Thoracic aorta (tissue), 2 donors: ENCODE measurements around the gene PXMP4. TPM values are rescaled to one million over a fixed set of nuclear protein-coding genes. Genes with fewer than 3 reads are reported as not detected.
A peak's percentile ranks its signal among the peaks of the same experiment; 100 is the strongest.

ENCODE experiments used
- ATAC-seq: fragments of 150-250 bp; one replicate; pipeline ENCODE4 v1.8.0; 2017; ENCODE audit warnings: low read depth; ENCODE audit not compliant: insufficient number of reproducible peaks, low FRiP score
- DNase-seq: peaks from one replicate; pipeline ENCODE4 v3.0.0-alpha.2; 2020; ENCODE audit warnings: low spot score
- H3K27ac ChIP-seq, 2 donors: fragments of 200-600 bp; sonication (generic); 1 replicate in 1 of 2; 2 replicates in 1 of 2; pipeline ENCODE4 v1.5.1; 2016; ENCODE audit warnings: mild to moderate bottlenecking in 2 of 2, moderate library complexity in 2 of 2
- H3K27me3 ChIP-seq: fragments of 200-600 bp; sonication (generic); replicated peaks from 2 replicates; pipeline ENCODE4 v1.6.0; 2016; ENCODE audit warnings: mild to moderate bottlenecking; ENCODE audit not compliant: insufficient read depth
- H3K36me3 ChIP-seq: fragments of 200-600 bp; sonication (generic); one replicate; pipeline ENCODE4 v1.5.1; 2016
- H3K4me1 ChIP-seq, 2 donors: fragments of 200-600 bp; sonication (generic); 1 replicate in 1 of 2; 2 replicates in 1 of 2; pipeline versions ENCODE4 v1.5.1 to v1.6.0; 2016; ENCODE audit warnings: low read depth in 2 of 2, mild to moderate bottlenecking in 1 of 2; ENCODE audit not compliant: control insufficient read depth in 1 of 2
- H3K4me3 ChIP-seq: fragments of 200-600 bp; sonication (generic); 2 replicates; pipeline ENCODE4 v1.5.1; 2016; ENCODE audit warnings: mild to moderate bottlenecking
- H3K9me3 ChIP-seq: fragments of 200-600 bp; sonication (generic); 2 replicates; pipeline ENCODE4 v1.5.1; 2016
- total RNA-seq, 2 donors: library from RNA; depleted of rRNA; stranded (reverse); fragments of >200 nt; gene quantifications; one replicate each; pipeline versions ENCODE4 v1.1.0 to v1.2.3, GENCODE V29; 2016
- TF ChIP-seq, protein P1 (sequence below): fragments of 200-600 bp; sonication (generic); IDR thresholded peaks from one replicate; pipeline ENCODE4 v1.5.1; 2019; ENCODE audit warnings: antibody characterized with exemption

The PXMP4 gene, protein sequence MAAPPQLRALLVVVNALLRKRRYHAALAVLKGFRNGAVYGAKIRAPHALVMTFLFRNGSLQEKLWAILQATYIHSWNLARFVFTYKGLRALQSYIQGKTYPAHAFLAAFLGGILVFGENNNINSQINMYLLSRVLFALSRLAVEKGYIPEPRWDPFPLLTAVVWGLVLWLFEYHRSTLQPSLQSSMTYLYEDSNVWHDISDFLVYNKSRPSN
- total RNA-seq: 1 to 10 TPM; 3.3 to 4.1 TPM

DNA sequence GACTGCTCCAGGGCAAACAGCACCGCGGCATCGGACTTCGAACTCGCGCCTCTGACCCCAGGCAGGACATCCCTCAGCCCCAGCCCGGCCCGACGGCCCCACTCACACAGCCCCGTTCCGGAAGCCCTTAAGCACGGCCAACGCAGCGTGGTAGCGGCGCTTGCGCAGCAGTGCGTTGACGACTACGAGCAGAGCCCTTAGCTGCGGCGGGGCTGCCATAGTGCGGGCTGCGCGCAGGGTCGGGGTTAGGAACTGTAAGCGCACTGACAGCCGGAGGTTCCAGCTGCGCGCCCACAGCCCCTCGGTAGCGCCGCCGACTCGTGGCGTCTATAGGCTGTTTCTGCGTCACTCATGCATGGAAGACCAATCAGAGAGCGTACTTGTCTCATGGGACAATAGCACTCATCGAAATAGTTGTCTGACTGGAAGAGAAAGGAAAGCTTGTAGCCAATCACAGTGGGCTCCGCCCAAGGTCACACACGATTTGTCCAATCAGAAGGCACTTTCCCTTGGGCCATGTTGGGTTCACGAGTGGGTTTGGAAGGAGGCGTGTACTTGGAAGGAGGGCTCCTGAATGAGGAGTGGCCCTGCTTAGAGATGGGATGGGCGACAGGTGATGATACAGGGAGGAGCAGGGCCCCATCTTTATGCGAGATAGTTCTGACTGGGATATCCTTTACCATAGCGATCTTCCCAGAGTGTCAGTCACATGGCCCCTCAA, at the start of gene PXMP4:
Gene PXMP4 (minus strand): TSS at position 322 of the 721 bp plus-strand sequence. CDS start 103 bp downstream, at position 219.
- TF ChIP-seq, protein P1, sequence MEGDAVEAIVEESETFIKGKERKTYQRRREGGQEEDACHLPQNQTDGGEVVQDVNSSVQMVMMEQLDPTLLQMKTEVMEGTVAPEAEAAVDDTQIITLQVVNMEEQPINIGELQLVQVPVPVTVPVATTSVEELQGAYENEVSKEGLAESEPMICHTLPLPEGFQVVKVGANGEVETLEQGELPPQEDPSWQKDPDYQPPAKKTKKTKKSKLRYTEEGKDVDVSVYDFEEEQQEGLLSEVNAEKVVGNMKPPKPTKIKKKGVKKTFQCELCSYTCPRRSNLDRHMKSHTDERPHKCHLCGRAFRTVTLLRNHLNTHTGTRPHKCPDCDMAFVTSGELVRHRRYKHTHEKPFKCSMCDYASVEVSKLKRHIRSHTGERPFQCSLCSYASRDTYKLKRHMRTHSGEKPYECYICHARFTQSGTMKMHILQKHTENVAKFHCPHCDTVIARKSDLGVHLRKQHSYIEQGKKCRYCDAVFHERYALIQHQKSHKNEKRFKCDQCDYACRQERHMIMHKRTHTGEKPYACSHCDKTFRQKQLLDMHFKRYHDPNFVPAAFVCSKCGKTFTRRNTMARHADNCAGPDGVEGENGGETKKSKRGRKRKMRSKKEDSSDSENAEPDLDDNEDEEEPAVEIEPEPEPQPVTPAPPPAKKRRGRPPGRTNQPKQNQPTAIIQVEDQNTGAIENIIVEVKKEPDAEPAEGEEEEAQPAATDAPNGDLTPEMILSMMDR: no peak
- peak; percentile 73 for DNase-seq
- no peaks in the 10 kb centered on the region for H3K9me3 ChIP-seq
- no peaks in the 10 kb centered on the region for H3K36me3 ChIP-seq
- peak within 1 kb of the TSS; percentile 59 to 67 for H3K27ac ChIP-seq
- no peaks in the 10 kb centered on the region for H3K27me3 ChIP-seq
- peaks cover 7 to 12% of the 10 kb centered on the region in 2 donors for H3K4me1 ChIP-seq
- H3K4me3 ChIP-seq: peak within 1 kb of the TSS; percentile 90
- ATAC-seq: peak; percentile 98

DNA sequence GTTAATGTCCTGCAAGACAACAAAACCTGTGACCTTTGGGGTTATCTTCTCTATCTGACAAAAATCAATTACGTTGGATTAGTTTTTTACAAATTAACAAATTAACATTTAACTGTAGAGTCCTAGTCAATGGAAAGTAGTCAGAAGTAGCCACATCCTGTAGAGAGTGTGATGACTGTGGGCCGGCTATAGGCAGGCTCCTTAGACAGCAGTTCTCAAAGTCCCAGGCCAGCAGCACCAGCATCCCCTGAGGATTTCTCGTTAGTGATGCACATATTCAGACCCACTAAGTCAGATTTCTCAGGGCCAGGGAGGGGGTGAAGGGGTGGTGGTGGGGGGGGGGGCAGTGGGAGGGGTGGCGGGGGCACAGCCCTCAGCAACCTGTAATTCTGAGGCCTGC, 48.9 kb upstream of the PXMP4 start:
- Histone ChIP-seq H3K27ac (no peak overlapping the region), H3K4me3 (no peak overlapping the region), H3K4me1 (no peaks in the 10 kb centered on the region), H3K9me3 (no peaks in the 10 kb centered on the region), H3K27me3 (no peaks in the 10 kb centered on the region), H3K36me3 (no peaks in the 10 kb centered on the region)
- DNase-seq (no peak), ATAC-seq (no peak)
- TF ChIP-seq, protein P1: no peak

DNA sequence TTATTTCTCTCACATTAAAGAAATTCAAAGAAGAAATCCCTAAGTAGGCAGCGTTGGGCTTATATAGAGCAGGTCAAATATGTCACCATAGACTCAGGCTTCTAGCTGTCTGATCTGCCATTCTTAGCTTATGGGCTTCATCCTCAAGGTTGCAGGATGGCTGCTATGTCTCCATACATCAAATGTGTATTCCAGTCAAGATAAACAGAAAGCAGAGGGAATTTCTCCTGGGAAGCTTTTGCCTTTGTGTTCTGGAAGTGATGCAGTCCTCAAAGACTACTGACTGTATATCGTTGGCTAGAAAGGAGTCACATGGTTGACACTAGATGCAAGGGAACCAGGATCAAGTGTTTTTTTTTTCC, 47.6 kb upstream of the PXMP4 start:
- no peaks in the 10 kb centered on the region for H3K27me3 ChIP-seq
- no peaks in the 10 kb centered on the region for H3K36me3 ChIP-seq
- TF ChIP-seq, protein P1: no peak
- no peak overlapping the region for H3K4me3 ChIP-seq
- ATAC-seq: no peak
- no peaks in the 10 kb centered on the region for H3K4me1 ChIP-seq
- H3K9me3 ChIP-seq: no peaks in the 10 kb centered on the region
- no peak overlapping the region for H3K27ac ChIP-seq
- no peak for DNase-seq

DNA sequence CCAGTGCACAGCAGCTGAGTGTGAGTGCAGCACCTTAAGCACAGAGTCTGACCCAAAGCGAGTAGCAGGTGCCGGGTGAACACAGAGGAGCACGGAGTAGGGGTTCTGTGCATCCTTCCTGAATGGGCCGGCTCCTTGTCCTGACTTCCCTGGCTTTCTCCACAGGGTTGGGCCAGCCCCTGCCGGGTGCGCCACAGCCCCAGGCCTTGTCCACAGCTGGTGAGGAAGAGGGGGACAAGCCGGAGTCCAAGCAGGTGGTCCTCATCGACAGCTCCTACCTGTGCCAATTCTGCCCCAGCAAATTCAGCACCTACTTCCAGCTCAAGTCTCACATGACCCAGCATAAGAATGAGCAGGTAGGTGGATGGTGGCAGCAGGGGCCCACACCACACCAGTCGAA, 46.6 kb upstream of the PXMP4 start:
- TF ChIP-seq, protein P1: no peak
- no peaks in the 10 kb centered on the region for H3K27me3 ChIP-seq
- H3K9me3 ChIP-seq: no peaks in the 10 kb centered on the region
- no peaks in the 10 kb centered on the region for H3K36me3 ChIP-seq
- no peak overlapping the region for H3K27ac ChIP-seq
- H3K4me3 ChIP-seq: no peak overlapping the region
- DNase-seq (no peak), ATAC-seq (no peak)
- H3K4me1 ChIP-seq: no peaks in the 10 kb centered on the region

DNA sequence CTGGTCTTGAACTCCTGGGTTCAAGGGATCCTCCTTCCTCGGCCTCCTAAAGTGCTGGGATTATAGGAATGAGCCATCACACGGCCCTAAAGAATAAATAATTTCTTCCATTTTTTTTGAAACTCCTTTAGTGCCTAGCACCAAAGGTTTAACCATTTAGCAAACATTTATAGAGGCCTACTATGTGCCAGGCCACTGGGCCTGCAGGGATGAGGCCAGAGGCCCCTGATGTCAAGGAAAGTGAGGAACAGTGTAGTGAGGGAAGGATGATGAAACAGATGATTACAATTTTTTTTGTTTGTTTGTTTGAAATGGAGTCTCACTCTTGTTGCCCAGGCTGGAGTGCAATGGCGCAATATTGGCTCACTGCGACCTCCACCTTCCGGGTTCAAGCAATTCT, 45.5 kb upstream of the PXMP4 start:
- Histone ChIP-seq H3K9me3 (no peaks in the 10 kb centered on the region), H3K27ac (no peak overlapping the region), H3K27me3 (no peaks in the 10 kb centered on the region), H3K4me1 (no peaks in the 10 kb centered on the region), H3K4me3 (no peak overlapping the region), H3K36me3 (no peaks in the 10 kb centered on the region)
- DNase-seq (no peak), ATAC-seq (no peak)
- TF ChIP-seq, protein P1: no peak
